ENCODE data around the gene UBC. TPM values are rescaled to one million over a fixed set of nuclear protein-coding genes. Genes with fewer than 3 reads are reported as not detected.

The UBC gene
- total and polyA plus RNA-seq, 9 of the 15 experiments (the other 6 are each of a cell fraction or from before 2014, with no cell fraction given): 533 to 1,153 (median 813) TPM

GRCh38 chr12:124921200-124922031 lies 7.0 kb upstream of the UBC start (continued):
- no peak for TF ChIP-seq HDAC3 (IDR thresholded peaks at IDR 0.05; ENCODE audit: borderline replicate concordance, partially characterized antibody)
- TF ChIP-seq RHOXF2B (CRISPR knock-in tag; conservative IDR thresholded peaks at IDR 0.05): no peak
- no peak for TF ChIP-seq ZNF780A (CRISPR knock-in tag; IDR thresholded peaks at IDR 0.05)
- TF ChIP-seq, protein P1, sequence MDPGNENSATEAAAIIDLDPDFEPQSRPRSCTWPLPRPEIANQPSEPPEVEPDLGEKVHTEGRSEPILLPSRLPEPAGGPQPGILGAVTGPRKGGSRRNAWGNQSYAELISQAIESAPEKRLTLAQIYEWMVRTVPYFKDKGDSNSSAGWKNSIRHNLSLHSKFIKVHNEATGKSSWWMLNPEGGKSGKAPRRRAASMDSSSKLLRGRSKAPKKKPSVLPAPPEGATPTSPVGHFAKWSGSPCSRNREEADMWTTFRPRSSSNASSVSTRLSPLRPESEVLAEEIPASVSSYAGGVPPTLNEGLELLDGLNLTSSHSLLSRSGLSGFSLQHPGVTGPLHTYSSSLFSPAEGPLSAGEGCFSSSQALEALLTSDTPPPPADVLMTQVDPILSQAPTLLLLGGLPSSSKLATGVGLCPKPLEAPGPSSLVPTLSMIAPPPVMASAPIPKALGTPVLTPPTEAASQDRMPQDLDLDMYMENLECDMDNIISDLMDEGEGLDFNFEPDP (CRISPR knock-in tag; IDR thresholded peaks at IDR 0.05): no peak
- no peak for TF ChIP-seq MYBL2 (IDR thresholded peaks at IDR 0.05; ENCODE audit: low read depth)
- no peak for TF ChIP-seq MYBL2 (CRISPR knock-in tag; IDR thresholded peaks at IDR 0.05; ENCODE audit: borderline replicate concordance)
- TF ChIP-seq, protein P2, sequence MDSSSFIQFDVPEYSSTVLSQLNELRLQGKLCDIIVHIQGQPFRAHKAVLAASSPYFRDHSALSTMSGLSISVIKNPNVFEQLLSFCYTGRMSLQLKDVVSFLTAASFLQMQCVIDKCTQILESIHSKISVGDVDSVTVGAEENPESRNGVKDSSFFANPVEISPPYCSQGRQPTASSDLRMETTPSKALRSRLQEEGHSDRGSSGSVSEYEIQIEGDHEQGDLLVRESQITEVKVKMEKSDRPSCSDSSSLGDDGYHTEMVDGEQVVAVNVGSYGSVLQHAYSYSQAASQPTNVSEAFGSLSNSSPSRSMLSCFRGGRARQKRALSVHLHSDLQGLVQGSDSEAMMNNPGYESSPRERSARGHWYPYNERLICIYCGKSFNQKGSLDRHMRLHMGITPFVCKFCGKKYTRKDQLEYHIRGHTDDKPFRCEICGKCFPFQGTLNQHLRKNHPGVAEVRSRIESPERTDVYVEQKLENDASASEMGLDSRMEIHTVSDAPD (CRISPR knock-in tag; IDR thresholded peaks at IDR 0.05): no peak
- no peak; the same call in 1 of the 2 replicates for TF ChIP-seq ILK (tag; IDR thresholded peaks at IDR 0.05; ENCODE audit: borderline replicate concordance, low read depth)
- TF ChIP-seq ZNF696 (CRISPR knock-in tag; conservative IDR thresholded peaks at IDR 0.05): no peak
- TF ChIP-seq HOXB6 (CRISPR knock-in tag; IDR thresholded peaks at IDR 0.05; ENCODE audit: borderline replicate concordance): no peak
- no peak for TF ChIP-seq CC2D1A (IDR thresholded peaks at IDR 0.05)
- peak; percentile 99 for TF ChIP-seq BRD9 (IDR thresholded peaks at IDR 0.05; ENCODE audit: low read depth, partially characterized antibody)
- TF ChIP-seq DMBX1 (CRISPR knock-in tag; IDR thresholded peaks at IDR 0.05; ENCODE audit: borderline replicate concordance): no peak
- TF ChIP-seq NR2C1 (IDR thresholded peaks at IDR 0.05): no peak
- no peak for TF ChIP-seq NR2C1 (tag; IDR thresholded peaks at IDR 0.05)
- TF ChIP-seq ZNF511 (CRISPR knock-in tag; IDR thresholded peaks at IDR 0.05): no peak
- TF ChIP-seq BRD4 (IDR thresholded peaks at IDR 0.05): peak; percentile 98
- TF ChIP-seq POLR2AphosphoS5 (IDR thresholded peaks at IDR 0.05; ENCODE audit: control insufficient read depth, insufficient read depth, low read depth, low read length): no peak
- TF ChIP-seq ZMIZ1 (IDR thresholded peaks at IDR 0.05; ENCODE audit: low read depth in 2 of 2, low read length in 2 of 2): no peak
- peak; percentile 73; the same call in 1 of the 2 replicates for TF ChIP-seq KAT7 (CRISPR knock-in tag; IDR thresholded peaks at IDR 0.05; ENCODE audit: borderline replicate concordance)

All from K562 (cell line).